KBM-7 (cell line): ENCODE data around the gene ZNF772.

Experiments
- DNase-seq: peaks from one replicate; pipeline ENCODE4 v3.0.0-alpha.2; 2015
- in situ Hi-C: fragments of 300-500 bp; cut with MboI; formaldehyde crosslinking; loops from 2 replicates; pipeline ENCODE4 v1.14.3; 2020; ENCODE audit warnings: low sequenced_read_pairs, low pct_unique_long_range_greater_than_20kb, mixed read lengths

The ZNF772 gene

DNA sequence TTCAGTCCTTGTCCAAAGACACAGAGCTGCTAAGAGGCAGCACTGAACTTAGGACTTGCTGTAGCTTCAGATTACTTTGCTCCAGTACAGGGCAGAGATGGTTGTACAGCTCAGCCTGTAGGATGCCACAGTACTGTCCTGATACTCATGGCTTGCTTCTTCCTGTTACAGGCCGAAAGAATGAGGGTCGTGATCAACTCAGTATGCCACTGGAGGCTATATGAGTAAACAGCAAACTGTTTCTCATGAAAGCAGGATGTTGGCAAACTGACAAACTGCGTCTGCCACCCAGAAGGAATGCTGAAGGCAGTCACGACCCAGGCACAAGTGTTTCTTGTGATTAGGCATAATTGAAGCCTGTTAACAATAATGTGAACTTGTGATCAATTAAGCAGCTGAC is 39.4 kb downstream of the ZNF772 start:
- in situ Hi-C loops, result no loop called here
- DNase-seq, result no peak

DNA sequence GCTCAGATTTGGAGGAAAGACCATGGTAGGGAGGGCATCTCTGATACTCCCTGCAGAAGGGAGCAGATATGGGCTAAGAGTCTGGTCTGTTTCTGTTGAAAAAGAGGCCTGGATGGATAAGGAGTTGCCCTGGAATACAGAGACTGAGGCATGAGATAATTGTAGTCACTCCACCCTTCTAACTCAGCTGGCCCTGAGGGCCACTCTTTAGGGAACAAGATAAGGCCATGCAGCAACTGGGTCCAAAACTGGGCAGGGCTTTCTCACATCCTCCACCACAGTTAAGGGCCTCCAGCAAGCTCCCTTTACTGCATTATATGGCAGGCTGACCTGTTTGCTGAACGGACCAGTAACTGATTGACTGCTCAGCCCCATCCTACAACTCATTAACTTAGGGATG is 40.9 kb downstream of the ZNF772 start:
- in situ Hi-C loops, result no loop called here
- DNase-seq, result no peak

DNA sequence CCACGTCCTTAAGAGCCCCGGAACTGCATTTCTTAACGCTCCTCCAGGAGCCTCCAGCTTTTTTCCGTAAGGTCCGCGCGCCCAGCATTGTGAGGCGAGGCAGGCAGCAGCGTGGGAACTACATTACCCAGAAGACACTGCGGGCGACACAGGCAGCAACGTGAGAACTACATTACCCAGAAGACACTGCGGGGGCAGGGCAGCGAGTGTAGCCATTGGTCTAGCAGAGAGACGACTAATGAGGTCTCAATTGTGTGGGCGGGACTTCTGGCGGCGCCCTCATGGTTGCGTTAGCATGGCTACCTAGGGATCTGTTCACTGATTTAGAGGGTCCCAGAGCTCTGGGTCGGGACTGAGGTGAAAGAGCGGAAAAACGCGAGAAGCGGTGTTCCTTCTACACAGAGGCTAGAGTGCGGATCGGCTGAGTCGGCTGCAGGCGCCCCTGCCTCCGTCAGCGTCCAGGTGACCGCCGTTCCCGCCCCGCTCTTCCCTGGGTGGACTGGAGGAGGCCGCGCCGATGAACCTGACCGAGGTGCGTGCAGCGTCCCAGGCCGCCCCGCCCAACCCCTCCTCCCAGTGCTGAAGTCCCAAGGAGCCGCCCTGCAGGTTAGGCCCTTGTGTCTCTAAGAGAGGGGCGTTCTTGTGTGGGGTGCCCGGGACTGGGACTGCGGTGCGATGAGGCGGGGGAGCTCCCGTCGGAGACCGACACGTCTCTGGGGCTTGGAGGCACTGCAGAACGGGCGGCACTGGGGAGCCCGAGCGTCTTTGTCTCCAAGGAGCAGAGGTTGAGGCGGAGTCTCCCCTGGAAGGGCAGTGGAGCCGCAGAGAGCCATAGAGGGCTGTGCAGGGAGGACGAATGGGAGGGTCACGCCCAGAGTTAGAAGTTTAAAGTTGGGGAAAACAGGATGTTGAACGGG is 42.0 kb downstream of the ZNF772 start, which contains the start of gene ZNF749:
Gene ZNF749, plus strand, starts transcription at position 264 of the 917 bp plus-strand sequence. Its CDS starts 254 bp downstream, at position 518.
- DNase-seq, result peak; percentile 96

DNA sequence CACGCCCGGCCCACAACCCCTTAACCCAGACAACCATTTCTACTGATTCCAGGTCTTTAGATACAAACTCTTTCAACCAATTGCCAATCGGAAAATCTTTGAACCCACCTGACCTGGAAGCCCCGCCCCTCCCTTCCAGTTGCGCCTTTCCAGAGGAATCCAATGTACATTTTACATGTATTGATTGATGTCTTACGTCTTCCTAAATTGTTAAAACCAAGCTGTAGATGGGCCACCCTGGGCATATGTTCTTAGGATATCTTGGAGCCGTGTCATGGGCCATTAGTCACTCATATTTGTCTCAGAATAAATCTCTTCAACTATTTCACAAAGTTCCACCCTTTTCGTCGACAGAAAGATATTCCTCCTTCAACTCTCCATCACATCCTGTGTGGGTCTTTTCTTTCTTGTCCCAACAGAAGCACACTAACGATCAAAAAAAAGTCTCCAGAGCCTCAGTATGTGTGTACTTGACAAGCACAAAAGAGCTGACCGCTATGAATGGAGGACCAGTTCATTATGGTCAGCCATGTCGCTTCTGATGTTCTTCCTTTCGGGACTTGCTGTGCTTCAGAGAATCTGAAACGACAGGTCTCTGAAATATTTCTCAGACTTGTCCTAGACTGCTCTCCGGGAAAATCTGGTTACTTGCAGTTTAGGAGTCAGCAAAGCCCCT is 42.8 kb downstream of the ZNF772 start:
- no peak for DNase-seq

More for the DNA sequence above, 42.0 kb downstream of the ZNF772 start, which contains the start of gene ZNF749:
- in situ Hi-C loops, result no loop called here

DNA sequence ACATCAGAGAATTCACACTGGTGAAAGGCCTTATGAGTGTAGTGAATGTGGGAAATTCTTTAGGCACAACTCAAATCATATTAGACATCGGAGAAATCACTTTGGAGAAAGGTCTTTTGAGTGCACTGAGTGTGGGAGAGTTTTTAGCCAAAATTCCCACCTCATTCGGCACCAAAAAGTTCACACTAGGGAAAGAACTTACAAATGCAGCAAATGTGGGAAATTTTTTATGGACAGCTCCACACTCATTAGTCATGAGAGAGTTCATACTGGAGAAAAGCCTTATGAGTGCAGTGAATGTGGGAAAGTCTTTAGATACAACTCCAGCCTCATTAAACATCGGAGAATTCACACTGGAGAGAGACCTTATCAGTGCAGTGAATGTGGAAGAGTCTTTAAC is 56.3 kb downstream of the ZNF772 start:
- DNase-seq, result no peak
- in situ Hi-C loops, result no loop called here

More for the DNA sequence above, 42.8 kb downstream of the ZNF772 start:
- in situ Hi-C loops, result no loop called here

DNA sequence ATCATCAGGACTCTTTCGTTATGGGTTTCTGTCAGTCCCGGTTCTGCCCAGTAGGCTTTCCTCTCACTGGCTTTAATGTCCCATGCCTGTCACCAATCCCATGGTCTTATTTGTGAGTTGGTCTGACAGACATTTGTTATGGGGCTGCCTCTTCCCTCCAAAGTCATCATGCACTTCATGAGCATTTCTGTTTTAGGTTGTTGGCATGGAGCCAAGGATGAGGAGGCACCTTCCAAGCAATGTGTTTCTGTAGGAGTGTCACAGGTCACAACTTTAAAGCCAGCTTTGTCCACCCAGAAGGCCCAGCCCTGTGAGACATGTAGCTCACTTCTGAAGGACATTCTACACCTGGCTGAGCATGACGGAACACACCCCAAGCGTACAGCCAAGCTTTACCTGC is 57.9 kb downstream of the ZNF772 start:
- in situ Hi-C loops, result no loop called here
- DNase-seq, result no peak
